ENCODE data around the gene VAMP2. TPM values are rescaled to one million over a fixed set of nuclear protein-coding genes. Genes with fewer than 3 reads are reported as not detected.
A peak's percentile ranks its signal among the peaks of the same experiment; 100 is the strongest.

The VAMP2 gene
- polyA plus RNA-seq, 1 donor from 2014 or later = 98.3 TPM

DNA sequence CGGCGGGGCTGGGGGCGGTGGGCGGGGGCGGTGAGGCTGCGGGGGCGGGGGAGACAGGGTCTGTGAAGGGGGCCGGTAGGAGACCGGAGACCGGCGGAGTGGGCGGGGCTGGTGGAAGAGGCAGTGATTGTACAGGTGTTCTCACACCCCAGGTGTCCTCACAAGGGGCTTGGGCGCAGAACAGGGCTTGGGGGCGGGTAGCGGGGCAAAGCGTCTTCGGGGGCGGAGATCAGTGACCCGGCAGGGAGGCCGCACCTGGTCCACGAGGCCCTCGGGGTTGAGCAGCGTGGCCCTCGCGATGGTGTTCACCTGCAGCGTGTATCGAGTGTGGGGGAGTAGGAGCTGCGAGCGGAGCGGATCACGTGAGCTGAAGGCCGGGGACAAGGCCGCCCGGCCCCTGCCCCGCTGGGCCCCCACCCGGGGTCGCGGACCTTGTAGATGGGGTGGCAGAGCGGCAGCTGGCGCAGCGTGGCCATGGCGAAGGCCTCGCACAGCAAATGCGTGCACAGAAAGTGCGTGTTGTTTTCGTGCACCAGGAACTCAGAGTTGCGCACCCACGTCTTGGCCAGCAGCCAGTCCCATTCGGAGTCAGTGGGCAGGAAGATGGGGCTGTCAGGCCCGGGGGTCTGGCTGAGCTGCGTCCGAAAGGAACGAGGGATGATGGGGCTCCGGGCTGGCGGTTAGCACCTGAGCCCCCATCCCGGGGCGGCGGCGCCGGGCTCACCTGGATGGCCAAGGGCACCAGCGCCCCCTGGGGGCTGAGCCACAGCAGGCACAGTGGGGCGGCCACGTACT is 52.9 kb downstream of the VAMP2 start:
- Histone ChIP-seq H3K36me3 (ENCODE audit: insufficient read depth, low read length) (no peaks in the 10 kb centered on the region), H3K4me3 (ENCODE audit: low read length) (peak overlapping the region; percentile 56), H4K20me1 (ENCODE audit: insufficient read depth) (no peaks in the 10 kb centered on the region), H3K9me3 (ENCODE audit: low read length) (no peaks in the 10 kb centered on the region), H3F3A (ENCODE audit: insufficient read depth, low read length, poor library complexity, severe bottlenecking) (no peaks in the 10 kb centered on the region), H3K9me2 (ENCODE audit: insufficient read depth, low read length) (no peaks in the 10 kb centered on the region), H3K27ac (ENCODE audit: low read length) (no peak overlapping the region), H3K4me2 (ENCODE audit: low read length) (no peak overlapping the region), H3K79me2 (replicated peaks; ENCODE audit: insufficient read depth, low read length) (no peaks in the 10 kb centered on the region), H2AFZ (ENCODE audit: low read depth, low read length) (no peak overlapping the region), H3K9ac (ENCODE audit: low read length) (no peak overlapping the region), H3K27me3 (ENCODE audit: insufficient read depth, low read depth, low read length) (peaks cover 59% of the 10 kb centered on the region)
- no peak for TF ChIP-seq MXI1 (conservative IDR thresholded peaks at IDR 0.05; ENCODE audit: poor library complexity, severe bottlenecking)
- no peak for TF ChIP-seq POLR2AphosphoS5 (IDR thresholded peaks at IDR 0.05)
- TF ChIP-seq RAD21 (conservative IDR thresholded peaks at IDR 0.05) = peak; percentile 55
- TF ChIP-seq TAF1 (IDR thresholded peaks at IDR 0.05; ENCODE audit: low read depth) = no peak
- peak; percentile 60 for TF ChIP-seq SMC3 (conservative IDR thresholded peaks at IDR 0.05; ENCODE audit: poor library complexity)
- peak; percentile 69 for TF ChIP-seq CTCF (IDR thresholded peaks at IDR 0.05; ENCODE audit: poor library complexity, severe bottlenecking)
- no peak for TF ChIP-seq REST (IDR thresholded peaks at IDR 0.05; ENCODE audit: borderline replicate concordance)
- no peak for TF ChIP-seq EP300 (conservative IDR thresholded peaks at IDR 0.05; ENCODE audit: poor library complexity, severe bottlenecking)
- TF ChIP-seq EZH2 (IDR thresholded peaks at IDR 0.05; ENCODE audit: borderline replicate concordance, insufficient read depth, low read length, poor library complexity, severe bottlenecking) = no peak

Other genes starting within 250 kb of the VAMP2 start
- 69.9 and 81.4 TPM in 2 replicates for gene RNF227, start 246.7 kb downstream of the VAMP2 start, polyA plus RNA-seq
- gene KCNAB3, start 233.1 kb downstream of the VAMP2 start, polyA plus RNA-seq = 5.6 and 7.6 TPM in 2 replicates
- gene TRAPPC1, start 231.0 kb downstream of the VAMP2 start, polyA plus RNA-seq = 34.0 and 38.3 TPM in 2 replicates
- 48.7 and 52.0 TPM in 2 replicates for gene CNTROB, start 230.7 kb downstream of the VAMP2 start, polyA plus RNA-seq
- gene GUCY2D, start 160.3 kb downstream of the VAMP2 start, polyA plus RNA-seq = 0.07 and 0.10 TPM in 2 replicates
- gene ALOX15B, start 123.9 kb downstream of the VAMP2 start, polyA plus RNA-seq = not detected in 2 replicates
- 0.31 and 0.34 TPM in 2 replicates for gene ALOX12B, start 75.2 kb downstream of the VAMP2 start, polyA plus RNA-seq
- 0.77 and 1.6 TPM in 2 replicates for gene ALOXE3, start 44.4 kb downstream of the VAMP2 start, polyA plus RNA-seq
- 7.3 and 15.3 TPM in 2 replicates for gene HES7, start 38.8 kb downstream of the VAMP2 start, polyA plus RNA-seq
- 1.9 and 2.0 TPM in 2 replicates for gene PER1, start 10.5 kb downstream of the VAMP2 start, polyA plus RNA-seq
- gene TMEM107, start 13.4 kb upstream of the VAMP2 start, polyA plus RNA-seq = 23.3 and 31.7 TPM in 2 replicates
- gene BORCS6, start 27.2 kb upstream of the VAMP2 start, polyA plus RNA-seq = 12.1 and 13.7 TPM in 2 replicates
- 0.84 and 4.8 TPM in 2 replicates for gene AURKB, start 47.6 kb upstream of the VAMP2 start, polyA plus RNA-seq
- gene CTC1, start 85.1 kb upstream of the VAMP2 start, polyA plus RNA-seq = 11.9 and 16.5 TPM in 2 replicates
- 11.0 and 11.7 TPM in 2 replicates for gene PFAS, start 86.3 kb upstream of the VAMP2 start, polyA plus RNA-seq
- 20.9 and 42.5 TPM in 2 replicates for gene RANGRF, start 125.7 kb upstream of the VAMP2 start, polyA plus RNA-seq
- 0.25 TPM in 1 of 2 replicates, not detected in the other for gene SLC25A35, start 132.5 kb upstream of the VAMP2 start, polyA plus RNA-seq
- gene ARHGEF15, start 147.3 kb upstream of the VAMP2 start, polyA plus RNA-seq = 0.10 and 0.14 TPM in 2 replicates
- gene ODF4, start 176.9 kb upstream of the VAMP2 start, polyA plus RNA-seq = not detected in 2 replicates
- 3,508 and 4,061 TPM in 2 replicates for gene RPL26, start 220.2 kb upstream of the VAMP2 start, polyA plus RNA-seq
- not detected in 2 replicates for gene RNF222, start 234.9 kb upstream of the VAMP2 start, polyA plus RNA-seq